HepG2 (cell line): ENCODE results near the gene ANKRD55. TPM values are rescaled to one million over a fixed set of nuclear protein-coding genes. Genes with fewer than 3 reads are reported as not detected.
"Not testable (repeated sequence)": the region's sequence is repeated elsewhere in the genome, so short reads cannot be mapped to it uniquely, and the experiment has no call there.

Experiments
- BCL6 ChIP-seq: IDR thresholded peaks from 2 replicates; pipeline ENCODE4 v1.6.1; 2016; ENCODE audit warnings: missing genetic modification reagents, missing compliant biosample characterization
- DPF2 ChIP-seq: sonication (generic); formaldehyde crosslinking; IDR thresholded peaks from 2 replicates; pipeline ENCODE4 v1.4.0; 2020; ENCODE audit warnings: mild to moderate bottlenecking, low read depth, missing genetic modification reagents, borderline replicate concordance
- EP300 ChIP-seq, 3 experiments: sonication (generic) in 1 of 3; formaldehyde crosslinking in 1 of 3; IDR thresholded peaks; 2 replicates each; pipeline versions ENCODE4 v1.5.1 to v1.6.1; 2011 to 2020; ENCODE audit warnings: low read depth in 2 of 3, low read length in 2 of 3, borderline replicate concordance in 1 of 3, improper control_type of control experiment in 1 of 3, mild to moderate bottlenecking in 1 of 3, missing genetic modification reagents in 1 of 3, moderate library complexity in 1 of 3
- GATAD2A ChIP-seq: IDR thresholded peaks from 2 replicates; pipeline ENCODE4 v1.6.1; 2016
- HNF4G ChIP-seq, 2 experiments: sonication (generic) in 1 of 2; formaldehyde crosslinking in 1 of 2; IDR thresholded peaks; 2 replicates each; pipeline versions ENCODE4 v1.4.0 to v1.6.1; 2011 to 2020; ENCODE audit warnings: borderline replicate concordance in 2 of 2, low read depth in 2 of 2, mild to moderate bottlenecking in 2 of 2, low read length in 1 of 2, missing genetic modification reagents in 1 of 2, moderate library complexity in 1 of 2
- MED1 ChIP-seq: sonication (generic); formaldehyde crosslinking; IDR thresholded peaks from 2 replicates; pipeline ENCODE4 v1.4.0; 2020; ENCODE audit warnings: missing genetic modification reagents
- RXRA ChIP-seq: sonication (generic); formaldehyde crosslinking; IDR thresholded peaks from 2 replicates; pipeline ENCODE4 v1.5.1; 2020; ENCODE audit warnings: missing genetic modification reagents
- ZMYM4 ChIP-seq: sonication (generic); formaldehyde crosslinking; IDR thresholded peaks from 2 replicates; pipeline ENCODE4 v1.8.1; 2023; ENCODE audit warnings: mild to moderate bottlenecking, missing genetic modification reagents
- ZNF343 ChIP-seq: sonication (generic); formaldehyde crosslinking; IDR thresholded peaks from 2 replicates; pipeline ENCODE4 v1.4.0; 2020; ENCODE audit warnings: mild to moderate bottlenecking, missing genetic modification reagents
- ZNF556 ChIP-seq: sonication (generic); formaldehyde crosslinking; IDR thresholded peaks from 2 replicates; pipeline ENCODE4 v1.4.0; 2020; ENCODE audit warnings: mild to moderate bottlenecking, missing genetic modification reagents, borderline replicate concordance
- ZNF747 ChIP-seq: sonication (generic); formaldehyde crosslinking; IDR thresholded peaks from 2 replicates; pipeline ENCODE4 v1.8.1; 2023; ENCODE audit warnings: missing genetic modification reagents, mild to moderate bottlenecking, borderline replicate concordance
- polyA plus RNA-seq, 8 experiments: library from polyadenylated mRNA; depleted of rRNA in 3 of 8; stranded (reverse) in 7 of 8; unstranded in 1 of 8; fragments of >200 nt; fragmentation: Illumina TruSeq in 4 of 8; extraction: Trizol in 4 of 8; gene quantifications; 2 replicates each; pipeline versions ENCODE4 v1.2.1 to v1.2.3, GENCODE V29; 2011 to 2016; ENCODE audit warnings: low read depth in 4 of 8, missing spikeins in 1 of 8, mixed read lengths in 1 of 8; ENCODE audit not compliant: insufficient read depth in 1 of 8
- total RNA-seq, 5 experiments: library from RNA; depleted of rRNA; stranded (reverse); fragments of >200 nt; fragmentation: Illumina TruSeq; extraction: Trizol; gene quantifications; 2 replicates each; pipeline ENCODE4 v1.2.3, GENCODE V29; 2016; ENCODE audit warnings: low read depth in 1 of 5
- TF ChIP-seq, protein P1 (sequence below): sonication (generic); formaldehyde crosslinking; IDR thresholded peaks from 2 replicates; pipeline ENCODE4 v1.5.0; 2020; ENCODE audit warnings: mild to moderate bottlenecking, missing genetic modification reagents
- TF ChIP-seq, protein P2 (sequence below): sonication (generic); formaldehyde crosslinking; IDR thresholded peaks from 2 replicates; pipeline ENCODE4 v1.4.0; 2020; ENCODE audit warnings: missing genetic modification reagents
- TF ChIP-seq, protein P3 (sequence below): sonication (generic); formaldehyde crosslinking; conservative IDR thresholded peaks from 2 replicates; pipeline ENCODE4 v1.4.0; 2020; ENCODE audit warnings: mild to moderate bottlenecking, missing genetic modification reagents, moderate library complexity
- TF ChIP-seq, protein P4 (sequence below): IDR thresholded peaks from 2 replicates; pipeline ENCODE4 v1.4.0; 2020; ENCODE audit warnings: mild to moderate bottlenecking, missing genetic modification reagents

Gene ANKRD55
- total and polyA plus RNA-seq, 2 of the 13 experiments (the other 11 are each of a cell fraction or from before 2014, with no cell fraction given): 0.11 to 0.28 TPM

DNA sequence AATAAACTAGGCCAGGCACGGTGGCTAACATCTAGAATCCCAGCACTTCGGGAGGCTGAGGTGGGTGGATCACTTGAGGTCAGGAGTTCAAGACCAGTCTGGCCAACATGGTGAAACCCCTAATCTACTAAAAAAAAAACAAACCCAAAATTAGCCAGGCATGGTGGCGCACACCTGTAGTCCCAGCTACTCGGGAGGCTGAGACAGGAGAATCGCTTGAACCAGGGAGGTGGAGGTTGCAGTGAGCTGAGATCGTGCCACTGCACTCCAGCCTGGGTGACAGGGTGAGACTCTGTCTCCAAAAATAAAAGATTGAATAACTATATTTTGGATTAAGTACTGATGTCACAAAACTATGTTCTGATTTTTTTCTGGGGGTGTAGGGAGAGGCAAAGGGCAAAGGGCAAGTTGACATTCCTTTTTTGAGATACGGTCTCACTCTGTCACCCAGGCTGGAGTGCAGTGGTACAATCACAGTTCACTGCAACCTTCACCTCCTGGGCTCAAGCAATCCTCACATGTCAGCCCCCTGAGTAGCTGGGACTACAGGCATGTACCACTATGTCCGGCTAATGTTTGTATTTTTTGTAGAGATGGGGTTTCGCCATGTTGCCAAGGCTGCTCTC is 110.7 kb downstream of the ANKRD55 start (continued):
- TF ChIP-seq MED1: 0 out of 2 replicates have a peak, but pooled peaks have one; percentile 33
- 0 out of 2 replicates have a peak, but pooled peaks have one; percentile 10 for TF ChIP-seq ZMYM4 (CRISPR knock-in tag)
- TF ChIP-seq RXRA (CRISPR knock-in tag): 0 out of 2 replicates have a peak, but pooled peaks have one; percentile 27
- TF ChIP-seq BCL6: peak; percentile 29; the same call in 1 of the 2 replicates
- 0 out of 2 replicates have a peak, but pooled peaks have one; percentile 6 for TF ChIP-seq ZNF556
- TF ChIP-seq, protein P1, sequence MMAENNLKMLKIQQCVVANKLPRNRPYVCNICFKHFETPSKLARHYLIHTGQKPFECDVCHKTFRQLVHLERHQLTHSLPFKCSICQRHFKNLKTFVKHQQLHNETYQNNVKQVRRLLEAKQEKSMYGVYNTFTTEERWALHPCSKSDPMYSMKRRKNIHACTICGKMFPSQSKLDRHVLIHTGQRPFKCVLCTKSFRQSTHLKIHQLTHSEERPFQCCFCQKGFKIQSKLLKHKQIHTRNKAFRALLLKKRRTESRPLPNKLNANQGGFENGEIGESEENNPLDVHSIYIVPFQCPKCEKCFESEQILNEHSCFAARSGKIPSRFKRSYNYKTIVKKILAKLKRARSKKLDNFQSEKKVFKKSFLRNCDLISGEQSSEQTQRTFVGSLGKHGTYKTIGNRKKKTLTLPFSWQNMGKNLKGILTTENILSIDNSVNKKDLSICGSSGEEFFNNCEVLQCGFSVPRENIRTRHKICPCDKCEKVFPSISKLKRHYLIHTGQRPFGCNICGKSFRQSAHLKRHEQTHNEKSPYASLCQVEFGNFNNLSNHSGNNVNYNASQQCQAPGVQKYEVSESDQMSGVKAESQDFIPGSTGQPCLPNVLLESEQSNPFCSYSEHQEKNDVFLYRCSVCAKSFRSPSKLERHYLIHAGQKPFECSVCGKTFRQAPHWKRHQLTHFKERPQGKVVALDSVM (CRISPR knock-in tag): peak; percentile 56; the same call in 1 of the 2 replicates
- TF ChIP-seq HNF4G (IDR thresholded peaks at IDR 0.05; ENCODE audit: borderline replicate concordance, low read depth, low read length): peak; percentile 46; the same call in 1 of the 2 replicates
- TF ChIP-seq HNF4G (CRISPR knock-in tag; IDR thresholded peaks at IDR 0.05; ENCODE audit: borderline replicate concordance, low read depth); EP300 (CRISPR knock-in tag; IDR thresholded peaks at IDR 0.05; ENCODE audit: borderline replicate concordance): not testable (repeated sequence)
- TF ChIP-seq, protein P2, sequence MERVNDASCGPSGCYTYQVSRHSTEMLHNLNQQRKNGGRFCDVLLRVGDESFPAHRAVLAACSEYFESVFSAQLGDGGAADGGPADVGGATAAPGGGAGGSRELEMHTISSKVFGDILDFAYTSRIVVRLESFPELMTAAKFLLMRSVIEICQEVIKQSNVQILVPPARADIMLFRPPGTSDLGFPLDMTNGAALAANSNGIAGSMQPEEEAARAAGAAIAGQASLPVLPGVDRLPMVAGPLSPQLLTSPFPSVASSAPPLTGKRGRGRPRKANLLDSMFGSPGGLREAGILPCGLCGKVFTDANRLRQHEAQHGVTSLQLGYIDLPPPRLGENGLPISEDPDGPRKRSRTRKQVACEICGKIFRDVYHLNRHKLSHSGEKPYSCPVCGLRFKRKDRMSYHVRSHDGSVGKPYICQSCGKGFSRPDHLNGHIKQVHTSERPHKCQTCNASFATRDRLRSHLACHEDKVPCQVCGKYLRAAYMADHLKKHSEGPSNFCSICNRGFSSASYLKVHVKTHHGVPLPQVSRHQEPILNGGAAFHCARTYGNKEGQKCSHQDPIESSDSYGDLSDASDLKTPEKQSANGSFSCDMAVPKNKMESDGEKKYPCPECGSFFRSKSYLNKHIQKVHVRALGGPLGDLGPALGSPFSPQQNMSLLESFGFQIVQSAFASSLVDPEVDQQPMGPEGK (CRISPR knock-in tag): 0 out of 2 replicates have a peak, but pooled peaks have one; percentile 40
- 0 out of 2 replicates have a peak, but pooled peaks have one; percentile 21 for TF ChIP-seq ZNF747
- TF ChIP-seq ZNF343 (CRISPR knock-in tag): 0 out of 2 replicates have a peak, but pooled peaks have one; percentile 5
- TF ChIP-seq EP300 (IDR thresholded peaks at IDR 0.05; ENCODE audit: low read depth in 2 of 2, low read length in 2 of 2): 0 out of 4 replicates have a peak, but pooled peaks of 1 of the 2 experiments have one; percentile 32
- TF ChIP-seq, protein P3, sequence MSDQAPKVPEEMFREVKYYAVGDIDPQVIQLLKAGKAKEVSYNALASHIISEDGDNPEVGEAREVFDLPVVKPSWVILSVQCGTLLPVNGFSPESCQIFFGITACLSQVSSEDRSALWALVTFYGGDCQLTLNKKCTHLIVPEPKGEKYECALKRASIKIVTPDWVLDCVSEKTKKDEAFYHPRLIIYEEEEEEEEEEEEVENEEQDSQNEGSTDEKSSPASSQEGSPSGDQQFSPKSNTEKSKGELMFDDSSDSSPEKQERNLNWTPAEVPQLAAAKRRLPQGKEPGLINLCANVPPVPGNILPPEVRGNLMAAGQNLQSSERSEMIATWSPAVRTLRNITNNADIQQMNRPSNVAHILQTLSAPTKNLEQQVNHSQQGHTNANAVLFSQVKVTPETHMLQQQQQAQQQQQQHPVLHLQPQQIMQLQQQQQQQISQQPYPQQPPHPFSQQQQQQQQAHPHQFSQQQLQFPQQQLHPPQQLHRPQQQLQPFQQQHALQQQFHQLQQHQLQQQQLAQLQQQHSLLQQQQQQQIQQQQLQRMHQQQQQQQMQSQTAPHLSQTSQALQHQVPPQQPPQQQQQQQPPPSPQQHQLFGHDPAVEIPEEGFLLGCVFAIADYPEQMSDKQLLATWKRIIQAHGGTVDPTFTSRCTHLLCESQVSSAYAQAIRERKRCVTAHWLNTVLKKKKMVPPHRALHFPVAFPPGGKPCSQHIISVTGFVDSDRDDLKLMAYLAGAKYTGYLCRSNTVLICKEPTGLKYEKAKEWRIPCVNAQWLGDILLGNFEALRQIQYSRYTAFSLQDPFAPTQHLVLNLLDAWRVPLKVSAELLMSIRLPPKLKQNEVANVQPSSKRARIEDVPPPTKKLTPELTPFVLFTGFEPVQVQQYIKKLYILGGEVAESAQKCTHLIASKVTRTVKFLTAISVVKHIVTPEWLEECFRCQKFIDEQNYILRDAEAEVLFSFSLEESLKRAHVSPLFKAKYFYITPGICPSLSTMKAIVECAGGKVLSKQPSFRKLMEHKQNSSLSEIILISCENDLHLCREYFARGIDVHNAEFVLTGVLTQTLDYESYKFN (CRISPR knock-in tag): 0 out of 2 replicates have a peak, but pooled peaks have one; percentile 46
- 0 out of 2 replicates have a peak, but pooled peaks have one; percentile 14 for TF ChIP-seq GATAD2A (CRISPR knock-in tag)
- TF ChIP-seq, protein P4, sequence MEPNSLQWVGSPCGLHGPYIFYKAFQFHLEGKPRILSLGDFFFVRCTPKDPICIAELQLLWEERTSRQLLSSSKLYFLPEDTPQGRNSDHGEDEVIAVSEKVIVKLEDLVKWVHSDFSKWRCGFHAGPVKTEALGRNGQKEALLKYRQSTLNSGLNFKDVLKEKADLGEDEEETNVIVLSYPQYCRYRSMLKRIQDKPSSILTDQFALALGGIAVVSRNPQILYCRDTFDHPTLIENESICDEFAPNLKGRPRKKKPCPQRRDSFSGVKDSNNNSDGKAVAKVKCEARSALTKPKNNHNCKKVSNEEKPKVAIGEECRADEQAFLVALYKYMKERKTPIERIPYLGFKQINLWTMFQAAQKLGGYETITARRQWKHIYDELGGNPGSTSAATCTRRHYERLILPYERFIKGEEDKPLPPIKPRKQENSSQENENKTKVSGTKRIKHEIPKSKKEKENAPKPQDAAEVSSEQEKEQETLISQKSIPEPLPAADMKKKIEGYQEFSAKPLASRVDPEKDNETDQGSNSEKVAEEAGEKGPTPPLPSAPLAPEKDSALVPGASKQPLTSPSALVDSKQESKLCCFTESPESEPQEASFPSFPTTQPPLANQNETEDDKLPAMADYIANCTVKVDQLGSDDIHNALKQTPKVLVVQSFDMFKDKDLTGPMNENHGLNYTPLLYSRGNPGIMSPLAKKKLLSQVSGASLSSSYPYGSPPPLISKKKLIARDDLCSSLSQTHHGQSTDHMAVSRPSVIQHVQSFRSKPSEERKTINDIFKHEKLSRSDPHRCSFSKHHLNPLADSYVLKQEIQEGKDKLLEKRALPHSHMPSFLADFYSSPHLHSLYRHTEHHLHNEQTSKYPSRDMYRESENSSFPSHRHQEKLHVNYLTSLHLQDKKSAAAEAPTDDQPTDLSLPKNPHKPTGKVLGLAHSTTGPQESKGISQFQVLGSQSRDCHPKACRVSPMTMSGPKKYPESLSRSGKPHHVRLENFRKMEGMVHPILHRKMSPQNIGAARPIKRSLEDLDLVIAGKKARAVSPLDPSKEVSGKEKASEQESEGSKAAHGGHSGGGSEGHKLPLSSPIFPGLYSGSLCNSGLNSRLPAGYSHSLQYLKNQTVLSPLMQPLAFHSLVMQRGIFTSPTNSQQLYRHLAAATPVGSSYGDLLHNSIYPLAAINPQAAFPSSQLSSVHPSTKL (CRISPR knock-in tag): peak; percentile 30; the same call in 1 of the 2 replicates
- TF ChIP-seq DPF2 (CRISPR knock-in tag): peak; percentile 38; the same call in 1 of the 2 replicates
